ENCODE data around the gene WDFY1.

The WDFY1 gene

GRCh38 chr2:223882715-223883114 lies 62.4 kb downstream of the WDFY1 start:
- Histone ChIP-seq H3K4me2 (ENCODE audit: insufficient read depth, low read length) (no peak overlapping the region), H4K20me1 (ENCODE audit: insufficient read depth, low read length) (no peaks in the 10 kb centered on the region), H3K27ac (ENCODE audit: low read length) (no peak overlapping the region), H3K36me3 (ENCODE audit: insufficient read depth, low read length) (peaks cover 20% of the 10 kb centered on the region), H3K9ac (ENCODE audit: low read depth, low read length) (no peak overlapping the region), H3K9me3 (ENCODE audit: insufficient read depth, low read length, severe bottlenecking) (no peaks in the 10 kb centered on the region), H3K4me3 (ENCODE audit: low read depth in 1 of 2, low read length in 2 of 2) (no peak overlapping the region), H3K79me2 (ENCODE audit: insufficient read depth, low read length) (no peaks in the 10 kb centered on the region), H3K27me3 (ENCODE audit: insufficient read depth, low read length, poor library complexity) (no peaks in the 10 kb centered on the region), H2AFZ (ENCODE audit: low read depth, low read length) (no peak overlapping the region), H3K4me1 (ENCODE audit: insufficient read depth, low read length) (no peaks in the 10 kb centered on the region)
- TF ChIP-seq CTCF (IDR thresholded peaks at IDR 0.05; ENCODE audit: borderline replicate concordance, extremely low read depth, low read length, poor library complexity, severe bottlenecking) (no peak), EZH2 (IDR thresholded peaks at IDR 0.05; ENCODE audit: borderline replicate concordance, low read depth, low read length, severe bottlenecking) (no peak)
- no peak for DNase-seq
- ATAC-seq (ENCODE audit: insufficient read depth, low read depth) = no peak

GRCh38 chr2:223880796-223881195 lies 64.3 kb downstream of the WDFY1 start:
- Histone ChIP-seq H3K4me2 (ENCODE audit: insufficient read depth, low read length) (no peak overlapping the region), H3K4me1 (ENCODE audit: insufficient read depth, low read length) (no peaks in the 10 kb centered on the region), H3K9me3 (ENCODE audit: insufficient read depth, low read length, severe bottlenecking) (no peaks in the 10 kb centered on the region), H4K20me1 (ENCODE audit: insufficient read depth, low read length) (no peaks in the 10 kb centered on the region), H3K79me2 (ENCODE audit: insufficient read depth, low read length) (no peaks in the 10 kb centered on the region), H3K9ac (ENCODE audit: low read depth, low read length) (no peak overlapping the region), H3K27ac (ENCODE audit: low read length) (no peak overlapping the region), H2AFZ (ENCODE audit: low read depth, low read length) (no peak overlapping the region), H3K4me3 (ENCODE audit: low read depth in 1 of 2, low read length in 2 of 2) (no peak overlapping the region), H3K27me3 (ENCODE audit: insufficient read depth, low read length, poor library complexity) (no peaks in the 10 kb centered on the region), H3K36me3 (ENCODE audit: insufficient read depth, low read length) (peaks cover 23% of the 10 kb centered on the region)
- TF ChIP-seq CTCF (IDR thresholded peaks at IDR 0.05; ENCODE audit: borderline replicate concordance, extremely low read depth, low read length, poor library complexity, severe bottlenecking) (no peak), EZH2 (IDR thresholded peaks at IDR 0.05; ENCODE audit: borderline replicate concordance, low read depth, low read length, severe bottlenecking) (no peak)
- DNase-seq = no peak
- no peak for ATAC-seq (ENCODE audit: insufficient read depth, low read depth)

- ATAC-seq (ENCODE audit: insufficient read depth, low read depth) = no peak
Measured at GRCh38 chr2:223877721-223878410, 67.3 kb downstream of the WDFY1 start.

More at GRCh38 chr2:223877721-223878410, 67.3 kb downstream of the WDFY1 start:
- no peaks in the 10 kb centered on the region for H4K20me1 ChIP-seq (ENCODE audit: insufficient read depth, low read length)
- H2AFZ ChIP-seq (ENCODE audit: low read depth, low read length) = no peak overlapping the region
- H3K27me3 ChIP-seq (ENCODE audit: insufficient read depth, low read length, poor library complexity) = no peaks in the 10 kb centered on the region
- H3K36me3 ChIP-seq (ENCODE audit: insufficient read depth, low read length) = peaks cover 32% of the 10 kb centered on the region
- no peak for TF ChIP-seq EZH2 (IDR thresholded peaks at IDR 0.05; ENCODE audit: borderline replicate concordance, low read depth, low read length, severe bottlenecking)
- no peak for TF ChIP-seq CTCF (IDR thresholded peaks at IDR 0.05; ENCODE audit: borderline replicate concordance, extremely low read depth, low read length, poor library complexity, severe bottlenecking)
- H3K79me2 ChIP-seq (ENCODE audit: insufficient read depth, low read length) = no peaks in the 10 kb centered on the region
- DNase-seq = no peak
- no peak overlapping the region for H3K4me3 ChIP-seq (ENCODE audit: low read depth in 1 of 2, low read length in 2 of 2)
- no peaks in the 10 kb centered on the region for H3K4me1 ChIP-seq (ENCODE audit: insufficient read depth, low read length)
- no peak overlapping the region for H3K9ac ChIP-seq (ENCODE audit: low read depth, low read length)
- no peak overlapping the region for H3K4me2 ChIP-seq (ENCODE audit: insufficient read depth, low read length)
- no peak overlapping the region for H3K27ac ChIP-seq (ENCODE audit: low read length)
- no peaks in the 10 kb centered on the region for H3K9me3 ChIP-seq (ENCODE audit: insufficient read depth, low read length, severe bottlenecking)
